ENCODE results near the gene TRIM29. TPM values are rescaled to one million over a fixed set of nuclear protein-coding genes. Genes with fewer than 3 reads are reported as not detected.
"Not testable (repeated sequence)": the region's sequence is repeated elsewhere in the genome, so short reads cannot be mapped to it uniquely, and the experiment has no call there.

Gene TRIM29, protein sequence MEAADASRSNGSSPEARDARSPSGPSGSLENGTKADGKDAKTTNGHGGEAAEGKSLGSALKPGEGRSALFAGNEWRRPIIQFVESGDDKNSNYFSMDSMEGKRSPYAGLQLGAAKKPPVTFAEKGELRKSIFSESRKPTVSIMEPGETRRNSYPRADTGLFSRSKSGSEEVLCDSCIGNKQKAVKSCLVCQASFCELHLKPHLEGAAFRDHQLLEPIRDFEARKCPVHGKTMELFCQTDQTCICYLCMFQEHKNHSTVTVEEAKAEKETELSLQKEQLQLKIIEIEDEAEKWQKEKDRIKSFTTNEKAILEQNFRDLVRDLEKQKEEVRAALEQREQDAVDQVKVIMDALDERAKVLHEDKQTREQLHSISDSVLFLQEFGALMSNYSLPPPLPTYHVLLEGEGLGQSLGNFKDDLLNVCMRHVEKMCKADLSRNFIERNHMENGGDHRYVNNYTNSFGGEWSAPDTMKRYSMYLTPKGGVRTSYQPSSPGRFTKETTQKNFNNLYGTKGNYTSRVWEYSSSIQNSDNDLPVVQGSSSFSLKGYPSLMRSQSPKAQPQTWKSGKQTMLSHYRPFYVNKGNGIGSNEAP
- total RNA-seq: 192 TPM

DNA sequence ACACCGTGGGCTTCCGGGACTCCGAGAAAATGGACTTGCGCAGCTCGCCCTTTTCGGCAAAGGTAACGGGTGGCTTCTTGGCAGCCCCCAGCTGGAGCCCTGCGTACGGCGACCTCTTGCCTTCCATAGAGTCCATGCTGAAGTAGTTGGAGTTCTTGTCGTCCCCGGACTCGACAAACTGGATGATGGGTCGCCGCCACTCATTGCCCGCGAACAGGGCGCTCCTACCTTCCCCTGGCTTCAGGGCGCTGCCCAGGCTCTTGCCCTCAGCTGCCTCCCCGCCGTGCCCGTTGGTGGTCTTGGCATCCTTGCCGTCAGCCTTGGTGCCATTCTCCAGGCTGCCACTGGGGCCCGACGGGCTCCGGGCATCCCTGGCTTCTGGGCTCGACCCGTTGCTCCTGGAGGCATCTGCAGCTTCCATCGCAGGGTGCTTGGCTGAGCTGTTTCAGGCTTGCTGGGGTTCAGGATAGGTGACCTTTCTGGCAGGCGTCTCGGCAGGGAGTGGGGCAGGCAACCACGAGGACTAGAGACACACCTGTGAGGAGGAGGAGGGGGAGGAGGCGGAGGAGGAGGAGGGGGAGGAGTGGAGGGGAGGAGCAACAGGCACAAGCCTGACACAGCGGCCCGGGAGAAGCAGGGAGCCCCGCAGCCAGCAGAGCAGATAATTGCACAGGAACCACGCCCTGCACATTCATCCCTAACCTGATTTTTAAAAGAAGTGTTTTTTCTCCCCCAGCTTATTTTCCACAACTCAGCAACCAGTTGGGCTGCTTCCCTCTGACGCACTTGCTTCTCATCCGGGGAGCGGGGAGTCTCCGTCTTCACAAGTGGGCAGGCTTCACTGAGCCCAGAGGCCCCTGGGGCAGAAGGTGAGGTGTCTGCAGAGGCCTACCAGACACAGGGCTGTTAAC is at the start of gene TRIM29:
TRIM29 (minus strand) TSS at position 503 of the 911 bp plus-strand sequence; CDS start at position 421, 82 bp downstream.
- peak; percentile 72 for DNase-seq

DNA sequence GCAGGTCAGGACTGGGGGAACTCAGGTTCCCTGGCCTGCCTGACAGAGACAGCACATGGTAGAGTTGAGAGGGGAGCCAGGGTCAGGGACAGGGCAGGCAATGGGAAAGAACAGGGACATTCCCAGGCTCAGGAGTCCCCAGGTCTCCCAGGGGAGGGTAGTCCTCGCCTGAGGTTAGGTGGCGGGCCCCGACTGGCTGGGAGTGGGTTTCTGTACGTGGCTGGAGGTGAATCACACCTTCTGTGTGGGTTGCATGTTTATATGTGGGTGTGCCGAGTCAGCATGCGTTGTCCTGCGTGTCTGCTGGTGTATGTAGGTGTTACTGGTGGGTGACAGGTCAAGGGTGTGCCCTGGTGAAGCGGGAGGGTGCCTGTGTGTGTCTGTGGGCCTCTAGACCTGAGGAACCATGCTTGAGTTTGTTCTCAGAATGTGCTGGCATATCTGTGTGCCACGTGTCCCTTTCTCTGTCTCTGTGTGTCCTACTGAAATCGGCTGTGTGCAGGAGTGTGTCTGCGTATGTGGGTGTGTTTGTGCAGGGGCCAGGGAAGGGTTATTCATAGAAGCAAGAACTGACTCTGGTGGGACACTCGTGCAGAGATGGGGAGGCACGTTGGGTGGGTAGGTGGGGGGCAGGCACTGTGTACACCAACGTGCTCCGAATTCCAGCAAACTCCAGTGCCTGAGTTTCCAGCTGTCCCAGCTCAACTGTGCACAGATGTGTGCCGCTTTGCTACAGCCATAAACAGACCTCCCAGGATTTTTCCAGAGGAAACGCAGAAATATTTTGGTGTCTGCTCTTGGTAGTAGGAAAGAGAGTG is 49.1 kb upstream of the TRIM29 start:
- DNase-seq: peak; percentile 92

DNA sequence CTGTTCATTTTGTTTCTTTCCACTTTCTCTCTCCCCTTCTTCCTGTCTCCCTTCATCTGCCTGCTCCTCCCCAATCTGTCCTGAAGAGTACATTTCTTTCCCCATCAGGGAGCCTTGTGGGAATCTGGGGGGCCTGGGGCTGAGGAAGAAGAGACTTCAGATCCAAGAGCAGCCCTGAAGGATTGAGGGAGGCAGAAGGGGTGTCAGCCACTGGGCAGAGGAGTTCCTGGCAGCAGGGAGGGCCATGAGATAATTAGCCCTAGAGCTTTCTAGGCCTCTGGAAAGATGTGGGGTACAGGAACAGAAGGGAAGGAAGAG is 48.5 kb upstream of the TRIM29 start:
- DNase-seq: no peak

DNA sequence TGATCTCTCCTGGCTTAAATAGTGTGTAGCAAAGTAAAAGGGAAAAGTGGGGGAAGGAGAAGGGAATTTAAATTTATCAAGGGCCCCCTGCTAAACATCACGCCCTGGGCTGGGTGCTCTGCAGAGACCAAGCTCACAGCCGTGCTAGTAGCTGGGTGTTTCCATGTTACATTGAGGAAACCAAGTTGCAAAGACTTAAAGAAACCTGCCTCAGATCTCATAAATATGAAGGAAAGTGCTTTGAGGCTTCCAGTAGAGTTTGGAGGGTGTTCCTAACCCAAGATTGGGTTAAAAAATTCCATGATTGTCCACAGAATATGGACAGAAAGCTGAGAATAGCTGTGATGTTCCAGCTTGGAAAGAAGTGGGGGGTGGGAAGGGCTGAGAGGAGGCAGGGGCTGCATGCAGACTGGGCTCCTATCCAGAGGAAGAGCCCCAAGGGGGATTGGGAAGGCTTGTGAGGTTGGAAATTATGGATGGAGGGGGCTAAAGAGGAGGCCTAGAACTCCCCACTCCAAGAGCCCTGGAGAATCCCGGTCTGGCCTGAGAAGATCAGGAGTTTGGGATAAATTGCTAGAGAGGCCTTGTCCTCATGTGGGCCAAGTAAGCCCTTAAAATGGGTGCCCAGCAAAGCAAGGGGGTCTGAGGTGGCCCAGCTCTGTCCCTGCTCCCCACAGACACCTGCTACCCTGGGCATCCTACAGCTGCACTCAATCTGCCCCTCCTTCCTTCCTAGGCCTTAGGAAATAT is 48.0 kb upstream of the TRIM29 start:
- DNase-seq: peak; percentile 96

DNA sequence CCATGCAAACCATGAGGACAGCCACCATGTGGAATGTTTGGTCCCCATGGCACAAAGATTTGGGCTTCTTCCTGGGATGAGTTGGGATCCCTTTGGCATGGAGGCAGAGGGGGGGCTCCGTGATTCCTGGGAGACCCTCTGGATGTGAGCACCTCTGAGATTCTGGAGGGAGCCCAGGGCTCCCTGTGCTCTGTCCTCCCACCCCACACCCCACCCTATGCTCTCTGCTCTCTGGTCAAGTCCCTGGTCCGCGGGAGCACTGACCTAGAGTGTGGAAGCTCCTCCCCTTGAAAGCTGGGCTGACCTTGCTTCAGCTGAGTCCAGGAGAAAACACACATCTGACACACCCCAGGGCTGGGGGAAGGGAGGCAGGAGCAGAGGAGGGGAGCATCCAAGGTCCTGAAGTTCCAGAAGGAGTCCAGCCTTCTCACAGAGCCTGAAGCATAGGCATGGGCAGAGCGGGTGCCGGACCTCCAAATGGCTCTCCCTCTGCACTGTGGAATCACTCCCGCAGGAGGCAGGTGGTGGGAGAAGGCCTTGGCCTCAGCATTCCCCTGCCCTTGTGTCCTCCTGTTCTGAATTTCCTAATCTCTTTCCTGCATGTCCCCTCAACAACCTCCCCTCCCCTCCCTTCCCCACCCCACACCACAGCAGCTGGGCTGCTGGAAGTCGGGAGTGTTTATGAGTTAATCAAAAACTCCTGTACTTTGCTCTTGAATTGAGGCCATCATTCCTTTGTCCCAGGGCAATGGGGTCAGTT is 47.2 kb upstream of the TRIM29 start:
- peak; percentile 79 for DNase-seq

DNA sequence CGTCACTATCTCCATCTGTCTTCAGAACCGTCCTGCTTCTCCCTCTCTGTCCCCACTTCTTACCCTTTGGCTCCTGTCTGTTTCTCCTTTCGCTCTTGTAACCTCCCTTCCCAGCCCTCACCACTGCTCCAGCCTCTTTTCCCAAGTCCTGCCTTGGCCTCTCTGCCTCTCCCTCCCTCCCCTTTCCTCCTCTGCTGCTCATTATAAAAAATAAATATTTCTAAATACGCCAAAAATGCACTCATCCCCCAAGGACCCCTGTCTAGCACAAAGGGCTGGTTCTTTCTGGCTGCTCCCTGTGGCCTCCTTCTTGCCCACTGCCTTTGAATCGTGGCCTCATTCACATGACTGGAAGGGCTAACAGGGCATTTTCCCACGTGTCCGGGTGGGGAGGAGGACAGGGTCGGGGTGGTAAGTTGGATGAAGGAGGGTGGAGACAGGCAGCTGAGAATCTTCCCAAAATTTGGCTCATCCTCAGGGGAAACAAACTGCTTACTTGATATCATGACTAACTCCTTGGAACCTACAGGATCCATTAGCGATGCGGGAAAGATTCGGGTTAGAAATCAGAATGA is 46.5 kb upstream of the TRIM29 start:
- DNase-seq: no peak

DNA sequence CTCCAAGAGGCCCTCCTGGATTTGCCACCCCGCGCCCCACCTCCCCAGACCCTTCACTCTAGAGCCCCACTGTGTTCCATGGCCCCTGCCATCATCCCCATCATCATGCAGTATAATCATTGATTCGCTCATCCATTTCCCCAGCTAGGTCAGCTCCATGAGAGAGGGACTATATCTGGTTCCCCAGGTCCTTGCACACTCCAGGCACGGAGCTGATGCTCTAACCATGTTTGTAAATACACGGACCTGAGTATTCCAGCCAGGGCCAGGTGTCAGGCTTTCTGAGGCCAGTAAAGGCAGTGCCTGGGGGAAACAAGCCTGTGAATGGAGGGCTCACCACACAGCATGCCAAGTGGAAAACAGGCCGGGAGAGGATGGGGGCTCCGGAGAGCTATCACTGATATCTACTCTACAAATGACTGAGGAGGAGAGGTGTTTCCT is 45.8 kb upstream of the TRIM29 start:
- DNase-seq: no peak

DNA sequence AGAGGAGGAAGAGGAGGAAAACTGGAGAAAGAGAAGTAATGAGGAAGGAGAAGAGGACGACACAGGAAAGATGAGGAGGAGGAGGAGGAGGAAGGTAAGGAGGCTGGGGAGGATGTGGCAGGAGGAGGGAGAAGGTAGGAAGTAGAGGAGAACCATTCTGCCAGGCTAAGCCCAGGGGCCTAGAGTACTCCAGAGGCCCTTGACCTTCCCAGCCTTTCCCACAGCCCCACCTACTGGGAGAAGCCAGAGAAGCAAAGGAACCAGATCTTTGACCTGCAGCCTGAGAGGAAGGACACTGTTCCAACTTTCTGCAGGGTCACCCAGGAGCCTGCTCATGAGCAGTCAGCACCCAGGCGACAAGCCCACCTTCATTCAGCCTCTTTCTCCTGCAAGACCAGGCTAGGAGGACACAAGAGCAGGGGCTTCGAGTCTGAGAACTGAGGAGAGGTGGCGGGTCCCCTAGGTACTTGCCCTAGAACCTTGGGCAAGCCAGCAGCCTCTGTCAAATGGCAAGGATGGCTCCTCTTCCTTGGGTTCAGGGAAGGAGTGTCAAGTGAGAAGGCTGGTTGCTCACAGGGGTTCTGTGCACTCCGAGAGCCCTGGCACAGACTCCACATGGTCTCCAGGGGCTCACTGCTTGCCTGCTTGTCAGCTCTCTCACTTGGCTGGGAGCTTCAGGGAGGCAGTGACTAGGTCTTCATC is 45.0 kb upstream of the TRIM29 start:
- DNase-seq: no peak

DNA sequence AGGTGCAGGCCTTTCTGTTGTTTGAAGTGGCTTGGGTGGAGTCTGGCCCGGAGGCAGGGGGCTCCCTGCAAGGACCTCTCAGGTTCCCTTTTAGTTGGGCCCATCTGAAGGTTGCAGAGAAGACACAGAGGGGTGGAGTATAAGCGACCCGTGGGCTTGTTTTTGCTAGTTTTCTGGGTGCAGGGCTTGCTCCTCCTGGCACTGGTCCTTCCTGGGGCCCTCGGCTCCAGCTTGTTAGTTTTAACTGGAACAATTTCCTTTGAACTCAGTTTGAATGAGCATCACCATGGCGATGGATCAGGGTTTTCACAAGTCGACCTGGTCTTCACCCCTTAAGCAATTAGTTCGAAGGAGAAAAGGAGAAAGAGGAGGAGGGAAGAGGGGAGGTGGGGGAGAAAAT is 44.5 kb upstream of the TRIM29 start:
- no peak for DNase-seq

DNA sequence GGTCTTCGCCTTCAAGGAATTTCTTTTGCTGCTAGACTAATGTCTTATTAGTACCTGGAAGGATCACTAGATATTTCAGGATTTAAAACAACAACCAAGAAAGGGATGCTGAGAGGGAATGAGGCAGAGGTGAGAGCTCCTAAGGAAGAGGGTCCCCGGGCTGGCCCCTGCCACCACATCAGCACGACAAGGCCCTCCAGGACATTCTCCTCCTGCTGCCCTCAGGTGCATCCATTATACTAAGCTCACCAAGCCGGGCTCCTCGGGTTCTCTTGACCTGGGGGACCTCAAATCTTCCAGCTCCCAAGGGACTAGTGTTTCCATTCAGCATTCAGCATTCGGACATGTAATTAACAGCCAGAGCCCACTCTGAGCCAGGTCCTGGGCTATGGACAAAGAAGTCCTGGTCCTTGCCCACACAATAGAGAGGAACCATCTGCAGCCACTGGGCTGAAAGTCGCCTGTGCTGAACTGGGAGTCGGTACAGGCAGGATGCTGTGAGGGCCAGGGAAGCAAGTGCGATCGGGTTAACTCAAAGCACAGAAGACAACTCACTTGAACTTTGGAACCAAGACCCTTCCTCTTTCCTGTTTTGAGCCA is 43.6 kb upstream of the TRIM29 start:
- DNase-seq: no peak

DNA sequence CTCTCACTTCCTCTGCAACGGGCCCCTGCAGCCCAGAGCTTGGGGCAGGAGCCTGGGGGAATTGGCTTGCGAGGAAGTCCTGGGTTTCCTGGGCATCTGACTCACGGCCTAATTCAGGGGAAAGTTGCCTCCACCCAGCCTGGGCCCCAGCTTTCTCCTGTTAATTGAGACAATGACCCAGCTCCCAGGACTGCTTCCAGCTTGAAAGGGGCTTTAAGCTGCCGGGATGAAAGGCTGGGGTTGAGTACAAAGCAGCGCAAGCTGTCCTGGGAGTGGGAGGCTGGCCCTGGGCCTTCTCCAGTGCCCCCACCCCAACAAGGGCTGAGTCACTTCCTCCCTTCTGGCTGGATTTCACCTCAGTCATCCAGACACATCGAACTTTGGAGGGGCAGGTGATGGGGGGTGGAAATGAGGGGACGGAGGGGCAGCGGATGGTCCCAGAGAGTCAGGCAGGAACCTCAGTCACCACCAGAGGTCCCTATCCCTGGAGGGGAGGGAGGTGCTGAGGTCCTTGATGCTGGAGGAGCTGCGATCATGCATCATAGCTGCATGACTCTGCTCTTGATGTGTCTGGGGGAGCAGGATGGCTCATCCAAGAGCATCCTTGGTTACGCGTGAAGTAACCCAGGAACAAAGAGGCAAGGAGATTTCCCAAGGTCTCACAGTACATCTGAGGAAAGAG is 42.8 kb upstream of the TRIM29 start:
- DNase-seq: no peak

DNA sequence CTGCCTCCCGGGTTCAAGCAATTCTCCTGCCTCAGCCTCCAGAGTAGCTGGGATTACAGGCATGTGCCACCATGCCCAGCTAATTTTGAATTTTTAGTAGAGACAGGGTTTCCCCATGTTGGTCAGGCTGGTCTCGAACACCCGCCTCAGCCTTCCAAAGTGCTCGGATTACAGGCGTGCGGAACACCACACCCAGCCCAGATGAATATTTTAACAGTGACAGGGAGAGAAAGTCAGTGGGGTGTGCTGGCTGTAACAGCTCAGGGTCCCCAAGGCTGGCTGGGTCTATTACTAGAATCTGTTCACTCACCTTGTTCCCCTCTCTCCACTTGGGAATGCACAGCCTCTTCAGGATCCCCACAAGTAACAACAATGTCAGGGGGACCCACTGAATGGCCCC is 42.1 kb upstream of the TRIM29 start:
- DNase-seq: not testable (repeated sequence)

DNA sequence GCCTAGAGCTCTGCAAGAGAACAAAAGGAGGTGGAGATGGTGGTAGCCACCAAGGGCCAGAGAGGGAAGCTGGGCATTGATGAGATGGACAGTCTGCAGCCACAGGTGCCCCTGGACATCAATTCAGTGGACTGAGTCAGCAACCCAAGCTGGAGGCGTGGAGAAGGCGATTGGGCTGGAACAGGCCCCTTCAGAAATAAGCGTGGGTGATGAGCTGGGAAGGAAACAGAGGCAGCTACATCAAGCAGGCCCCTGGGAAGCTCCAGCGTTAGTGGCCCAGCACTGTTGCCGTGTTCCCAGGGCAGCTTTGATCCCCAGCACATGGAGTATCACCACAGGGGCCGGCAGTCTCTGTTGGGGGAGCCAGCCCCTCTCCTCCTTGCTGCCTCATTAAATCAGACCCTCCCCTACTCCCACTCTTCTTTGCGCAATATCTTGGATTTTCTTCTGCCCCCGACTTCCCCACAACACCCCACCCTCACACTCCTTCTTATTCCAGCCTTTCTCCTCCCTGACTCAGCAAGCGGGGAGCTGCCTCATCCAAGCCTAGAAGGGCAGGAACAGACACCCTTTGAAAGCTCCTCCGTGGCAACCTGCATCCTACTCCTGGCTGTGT is 41.3 kb upstream of the TRIM29 start:
- no peak for DNase-seq

DNA sequence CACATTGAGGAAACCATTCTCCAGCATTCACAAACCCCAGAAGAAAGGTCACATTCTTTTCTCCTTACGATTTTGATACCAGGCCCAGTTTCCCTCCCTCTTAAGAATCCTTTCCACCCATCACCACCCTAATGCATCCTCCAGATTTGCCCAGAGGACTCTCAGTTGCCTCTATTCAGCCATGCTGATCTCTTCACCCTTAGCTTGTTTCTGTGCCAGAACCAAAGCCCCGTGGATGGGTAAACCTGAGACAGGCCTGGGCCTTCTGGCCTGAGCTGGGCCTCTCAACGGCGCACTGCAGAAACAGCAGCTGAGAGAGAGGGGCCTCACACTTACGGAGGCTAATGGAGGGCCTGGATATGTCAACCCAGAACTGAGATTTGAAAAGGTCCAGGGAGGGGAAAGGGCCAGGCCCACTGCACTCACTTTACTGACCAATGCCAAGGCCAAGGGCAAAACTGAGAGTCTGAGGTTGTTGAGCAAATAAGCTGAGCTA is 40.7 kb upstream of the TRIM29 start:
- no peak for DNase-seq

DNA sequence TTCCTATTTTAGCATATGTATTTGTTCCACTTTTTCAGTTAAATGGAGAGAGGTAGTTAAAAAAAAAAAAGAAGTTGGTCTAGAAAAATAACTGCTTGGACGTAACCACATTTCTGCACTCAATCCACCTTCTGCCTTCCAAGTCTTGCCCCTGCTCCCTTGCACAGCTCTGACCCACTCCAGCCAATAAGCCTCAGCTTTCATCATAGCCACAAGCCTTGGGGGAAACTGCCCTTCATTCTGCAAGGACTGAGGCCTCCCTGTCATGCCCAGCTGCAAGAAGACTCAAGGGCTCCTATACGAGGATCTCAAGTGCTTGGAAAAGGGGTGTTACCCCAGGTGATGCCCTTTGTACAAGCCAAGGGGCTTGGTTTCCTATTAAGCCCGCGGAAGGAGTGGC is 37.0 kb upstream of the TRIM29 start:
- no peak for DNase-seq

DNA sequence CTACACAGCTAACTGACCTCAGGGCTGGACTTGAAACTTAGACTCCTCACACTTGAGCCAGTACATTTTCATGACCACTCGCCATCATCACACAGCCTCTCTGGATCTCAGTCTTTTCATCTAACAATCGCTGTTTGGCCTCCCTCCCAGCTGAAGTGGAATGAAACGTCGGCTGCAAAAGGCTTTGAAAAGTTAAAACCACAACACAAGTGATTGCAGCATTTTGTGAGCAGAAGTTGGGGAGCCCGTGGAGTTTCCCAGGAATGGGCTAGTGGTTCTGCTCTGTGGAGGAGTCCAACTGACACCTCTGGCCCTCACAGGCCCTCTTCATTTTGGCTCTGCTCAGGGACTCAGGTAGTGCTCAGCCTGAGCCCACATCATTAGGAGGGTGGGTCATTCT is 35.9 kb upstream of the TRIM29 start:
- DNase-seq: no peak

DNA sequence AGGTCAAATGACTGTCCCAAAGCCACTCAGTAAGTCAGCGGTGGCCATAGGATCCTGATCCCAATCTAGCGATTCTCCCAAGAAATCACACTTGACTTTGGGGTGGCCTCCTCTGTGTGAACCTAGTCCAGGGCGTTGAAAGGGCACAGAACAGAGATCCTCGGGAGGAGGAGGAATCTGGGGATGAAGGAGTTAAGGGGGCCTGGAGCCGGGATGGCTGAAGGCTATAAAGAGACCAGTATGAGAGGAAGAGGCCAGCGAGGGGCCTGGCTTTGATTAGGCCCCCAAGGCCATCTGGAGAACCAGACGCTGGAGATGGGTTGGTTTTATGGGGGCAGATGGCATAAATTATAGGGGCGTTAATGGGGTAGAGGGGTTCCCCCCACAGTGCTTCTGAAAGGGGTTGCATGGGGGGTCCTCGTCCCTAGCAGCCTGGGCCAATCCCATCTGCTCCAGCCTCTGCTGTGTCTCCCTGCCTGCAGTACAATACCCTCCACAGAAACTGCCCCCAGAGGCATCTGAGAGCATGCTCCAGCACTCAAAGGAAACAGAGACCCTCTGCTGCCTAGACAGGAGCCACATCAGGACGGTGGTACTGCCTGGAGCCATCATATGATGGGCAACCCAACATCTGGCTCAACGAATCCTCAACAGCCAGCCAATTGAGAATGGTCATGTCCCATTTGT is 35.2 kb upstream of the TRIM29 start:
- no peak for DNase-seq
